Upper lobe of right lung (tissue), 1 donor: Measurements from ENCODE around the gene PEAK1. TPM values are rescaled to one million over a fixed set of nuclear protein-coding genes. Genes with fewer than 3 reads are reported as not detected.

Experiments used
- ATAC-seq: fragments of 200-7000 bp; cut with Tn5 transposase; one replicate; pipeline ENCODE4 v1.9.1; 2020; ENCODE audit warnings: mild to moderate bottlenecking, moderate library complexity
- DNase-seq: peaks from one replicate; pipeline ENCODE4 v3.0.0-alpha.2; 2020
- H3K27ac ChIP-seq: fragments of 200-600 bp; one replicate; pipeline ENCODE4 v1.8.0; 2022
- H3K27me3 ChIP-seq: fragments of 200-600 bp; one replicate; pipeline ENCODE4 v1.8.0; 2022; ENCODE audit warnings: mild to moderate bottlenecking
- H3K36me3 ChIP-seq: fragments of 200-600 bp; one replicate; pipeline ENCODE4 v1.8.0; 2022
- H3K4me1 ChIP-seq: fragments of 200-600 bp; one replicate; pipeline ENCODE4 v1.8.0; 2022
- H3K4me3 ChIP-seq: fragments of 200-600 bp; one replicate; pipeline ENCODE4 v1.8.0; 2022; ENCODE audit warnings: mild to moderate bottlenecking
- H3K9me3 ChIP-seq: fragments of 200-600 bp; one replicate; pipeline ENCODE4 v1.8.0; 2022
- intact Hi-C: fragments of 100-400 bp; cut with DNase I; formaldehyde crosslinking; loops from one replicate; pipeline ENCODE4 v1.11.0; 2022
- total RNA-seq: library from RNA; stranded (reverse); fragmentation: NEBNext Ultra II Directional; extraction: Animal tissue kit (Norgen Biotek cat#: 25700); gene quantifications from one replicate; pipeline ENCODE4 v1.2.1, GENCODE V29; 2021
- TF ChIP-seq, protein P1 (sequence below): fragments of 200-600 bp; IDR thresholded peaks from one replicate; pipeline ENCODE4 v1.8.0; 2022; ENCODE audit warnings: antibody characterized with exemption
- donor health status: DM: no; HTN: yes; CAD: no; lungs with severe emphysema.

The PEAK1 gene
- total RNA-seq, 1 donor from 2014 or later, result 139 TPM

DNA sequence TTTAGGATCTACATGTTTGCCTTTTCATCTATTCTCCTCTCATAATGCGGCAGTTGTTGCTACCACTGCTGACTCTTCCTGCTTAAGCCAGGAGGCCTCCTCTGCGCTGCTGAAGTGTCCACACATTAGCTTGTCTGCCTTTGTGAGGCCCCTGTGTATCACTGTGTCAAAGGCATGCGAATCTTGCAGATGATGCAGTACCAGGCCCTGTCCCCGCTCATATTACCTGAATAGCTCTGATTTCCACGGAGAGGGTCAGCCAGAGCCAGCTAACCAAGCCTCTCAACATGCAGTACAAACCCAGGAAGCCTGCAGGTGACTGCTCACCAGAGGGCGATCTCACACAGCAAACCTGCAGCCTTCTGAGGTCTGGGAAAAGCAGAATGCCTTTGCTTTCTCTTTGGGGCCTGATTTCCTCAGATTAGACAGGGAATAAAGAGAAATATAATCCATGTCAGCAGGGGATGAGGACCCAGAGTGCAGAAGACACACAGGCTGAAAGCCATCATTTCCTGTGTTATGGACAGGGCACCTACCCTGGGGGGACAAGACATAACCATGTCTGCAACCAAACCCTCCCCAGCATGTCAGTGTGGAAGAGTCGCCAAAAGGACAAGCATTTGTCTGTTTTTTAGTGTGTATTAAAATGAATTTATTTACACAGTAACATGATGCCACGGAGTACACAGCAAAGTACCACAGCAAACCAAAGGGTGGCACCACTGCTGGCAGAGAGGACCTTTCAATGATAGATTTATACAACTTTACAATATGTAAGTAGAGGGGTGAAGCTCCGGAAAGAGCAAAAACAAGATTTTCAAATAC is 312.2 kb downstream of the PEAK1 start:
- H3K27ac ChIP-seq, result peak overlapping the region; percentile 59
- intact Hi-C loops, result no loop called here
- TF ChIP-seq, protein P1, sequence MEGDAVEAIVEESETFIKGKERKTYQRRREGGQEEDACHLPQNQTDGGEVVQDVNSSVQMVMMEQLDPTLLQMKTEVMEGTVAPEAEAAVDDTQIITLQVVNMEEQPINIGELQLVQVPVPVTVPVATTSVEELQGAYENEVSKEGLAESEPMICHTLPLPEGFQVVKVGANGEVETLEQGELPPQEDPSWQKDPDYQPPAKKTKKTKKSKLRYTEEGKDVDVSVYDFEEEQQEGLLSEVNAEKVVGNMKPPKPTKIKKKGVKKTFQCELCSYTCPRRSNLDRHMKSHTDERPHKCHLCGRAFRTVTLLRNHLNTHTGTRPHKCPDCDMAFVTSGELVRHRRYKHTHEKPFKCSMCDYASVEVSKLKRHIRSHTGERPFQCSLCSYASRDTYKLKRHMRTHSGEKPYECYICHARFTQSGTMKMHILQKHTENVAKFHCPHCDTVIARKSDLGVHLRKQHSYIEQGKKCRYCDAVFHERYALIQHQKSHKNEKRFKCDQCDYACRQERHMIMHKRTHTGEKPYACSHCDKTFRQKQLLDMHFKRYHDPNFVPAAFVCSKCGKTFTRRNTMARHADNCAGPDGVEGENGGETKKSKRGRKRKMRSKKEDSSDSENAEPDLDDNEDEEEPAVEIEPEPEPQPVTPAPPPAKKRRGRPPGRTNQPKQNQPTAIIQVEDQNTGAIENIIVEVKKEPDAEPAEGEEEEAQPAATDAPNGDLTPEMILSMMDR, result peak; percentile 61
- no peak overlapping the region for H3K4me3 ChIP-seq
- no peaks in the 10 kb centered on the region for H3K27me3 ChIP-seq
- H3K9me3 ChIP-seq, result no peaks in the 10 kb centered on the region
- ATAC-seq (peak; percentile 79), DNase-seq (peak; percentile 70)
- peaks cover 20% of the 10 kb centered on the region for H3K4me1 ChIP-seq
- peaks cover 5% of the 10 kb centered on the region for H3K36me3 ChIP-seq

- Histone ChIP-seq H3K36me3 (peaks cover 4% of the 10 kb centered on the region), H3K4me3 (no peak overlapping the region), H3K9me3 (no peaks in the 10 kb centered on the region), H3K27me3 (no peaks in the 10 kb centered on the region), H3K27ac (peak overlapping the region; percentile 59), H3K4me1 (peaks cover 20% of the 10 kb centered on the region)
- intact Hi-C loops, result no loop called here
- DNase-seq, result no peak
- ATAC-seq, result peak; percentile 37
- TF ChIP-seq, protein P1, result no peak
These were observed 312.8 kb downstream of the PEAK1 start for GRCh38 chr15:77107068-77107467.

- TF ChIP-seq, protein P1, result no peak
- Histone ChIP-seq H3K4me3 (no peak overlapping the region), H3K4me1 (peaks cover 20% of the 10 kb centered on the region), H3K36me3 (no peaks in the 10 kb centered on the region), H3K27me3 (no peaks in the 10 kb centered on the region), H3K27ac (no peak overlapping the region), H3K9me3 (no peaks in the 10 kb centered on the region)
- intact Hi-C loops, result no loop called here
- DNase-seq (no peak), ATAC-seq (no peak)
These were observed 315.7 kb downstream of the PEAK1 start for GRCh38 chr15:77104155-77104554.

GRCh38 chr15:77099741-77100463 is 320.0 kb downstream of the PEAK1 start:
- Histone ChIP-seq H3K4me3 (no peak overlapping the region), H3K9me3 (no peaks in the 10 kb centered on the region), H3K27me3 (no peaks in the 10 kb centered on the region), H3K36me3 (no peaks in the 10 kb centered on the region), H3K4me1 (peaks cover 4% of the 10 kb centered on the region), H3K27ac (no peak overlapping the region)
- ATAC-seq (no peak), DNase-seq (no peak)
- intact Hi-C loops, result no loop called here
- TF ChIP-seq, protein P1, result no peak

DNA sequence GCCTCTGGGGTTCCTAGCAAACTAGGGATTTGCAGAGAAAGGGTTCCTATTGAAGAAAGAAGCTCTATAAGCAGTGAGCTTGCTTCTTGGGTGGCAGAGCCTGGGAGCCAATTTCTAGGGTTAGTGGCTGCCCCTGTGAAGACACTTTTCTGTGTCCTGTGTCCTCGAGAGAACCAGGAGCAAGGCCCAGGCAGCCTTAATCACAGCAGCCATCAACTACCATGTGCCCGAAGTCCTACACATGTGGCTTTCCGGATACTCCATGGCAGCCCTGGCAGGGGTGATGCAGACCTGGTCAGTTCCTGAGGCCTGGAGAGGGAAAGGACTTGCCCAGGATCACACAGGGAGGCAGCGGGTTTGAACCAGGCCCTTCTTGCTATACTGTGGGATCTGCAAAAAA is 321.3 kb downstream of the PEAK1 start:
- TF ChIP-seq, protein P1, result no peak
- H3K36me3 ChIP-seq, result no peaks in the 10 kb centered on the region
- no peaks in the 10 kb centered on the region for H3K4me1 ChIP-seq
- intact Hi-C loops, result no loop called here
- H3K27ac ChIP-seq, result no peak overlapping the region
- no peak for ATAC-seq
- no peak for DNase-seq
- no peak overlapping the region for H3K4me3 ChIP-seq
- no peaks in the 10 kb centered on the region for H3K27me3 ChIP-seq
- no peaks in the 10 kb centered on the region for H3K9me3 ChIP-seq
